NCI-H748 (cell line): ENCODE results near the gene FOXL2NB.
A peak's percentile ranks its signal among the peaks of the same experiment; 100 is the strongest.

Experiments
- DNase-seq: peaks from one replicate; lab custom pipeline; 2025; ENCODE audit not compliant: unreplicated experiment; lab: John Stamatoyannopoulos, UW

FOXL2NB gene

GRCh38 chr3:138944929-138945708, 1.9 kb upstream of the FOXL2NB start:
- DNase-seq, result peak; percentile 56

GRCh38 chr3:138945709-138946662, 1.0 kb upstream of the FOXL2NB start:
- DNase-seq, result peak; percentile 69

GRCh38 chr3:138947495-138948121, 591 bp downstream of the FOXL2NB start:
- no peak for DNase-seq

GRCh38 chr3:138948371-138949001, 1.5 kb downstream of the FOXL2NB start:
- DNase-seq, result no peak

- no peak for DNase-seq
These were observed 2.0 kb downstream of the FOXL2NB start for GRCh38 chr3:138949002-138949418.

GRCh38 chr3:138949445-138950005, 2.5 kb downstream of the FOXL2NB start:
- DNase-seq, result no peak

- DNase-seq, result peak; percentile 51
These were observed 3.1 kb downstream of the FOXL2NB start for GRCh38 chr3:138950006-138950644.

GRCh38 chr3:138950701-138951100, 3.7 kb downstream of the FOXL2NB start:
- DNase-seq, result no peak

GRCh38 chr3:138960417-138960852, 13.4 kb downstream of the FOXL2NB start:
- DNase-seq, result no peak

- no peak for DNase-seq
These were observed 16.0 kb downstream of the FOXL2NB start for GRCh38 chr3:138962854-138963560.

GRCh38 chr3:138964264-138964663, 17.2 kb downstream of the FOXL2NB start:
- no peak for DNase-seq

GRCh38 chr3:138964923-138965322, 17.9 kb downstream of the FOXL2NB start:
- no peak for DNase-seq

GRCh38 chr3:138971766-138972320, 24.8 kb downstream of the FOXL2NB start:
- DNase-seq, result no peak

GRCh38 chr3:138972941-138973340, 25.9 kb downstream of the FOXL2NB start:
- DNase-seq, result no peak

- no peak for DNase-seq
These were observed 27.4 kb downstream of the FOXL2NB start for GRCh38 chr3:138974462-138974861.

- DNase-seq, result no peak
These were observed 28.3 kb downstream of the FOXL2NB start for GRCh38 chr3:138975351-138975750.

- no peak for DNase-seq
These were observed 29.0 kb downstream of the FOXL2NB start for GRCh38 chr3:138976047-138976446.

- no peak for DNase-seq
These were observed 37.8 kb downstream of the FOXL2NB start for GRCh38 chr3:138984816-138985215.

- DNase-seq, result no peak
These were observed 38.9 kb downstream of the FOXL2NB start for GRCh38 chr3:138985932-138986331.
